Large intestine (tissue), 3 donors: ENCODE results near the gene WIPF1. TPM values are rescaled to one million over a fixed set of nuclear protein-coding genes. Genes with fewer than 3 reads are reported as not detected.

Source experiments
- DNase-seq, 2 donors: peaks; one replicate each; pipeline versions ENCODE4 v3.0.0 to v3.0.0-alpha.2; 2013
- H3K27ac ChIP-seq: one replicate; pipeline ENCODE4 v1.5.1; 2013; ENCODE audit warnings: low read length
- H3K27me3 ChIP-seq: 2 replicates; pipeline ENCODE4 v1.6.1; 2013; ENCODE audit warnings: low read length; ENCODE audit not compliant: control insufficient read depth, insufficient read depth
- H3K36me3 ChIP-seq: 2 replicates; pipeline ENCODE4 v1.6.1; 2013; ENCODE audit warnings: low read length; ENCODE audit not compliant: control insufficient read depth, insufficient read depth
- H3K4me1 ChIP-seq: one replicate; pipeline ENCODE4 v1.6.1; 2013; ENCODE audit warnings: low read length; ENCODE audit not compliant: control insufficient read depth, insufficient read depth
- H3K4me3 ChIP-seq: one replicate; pipeline ENCODE4 v1.5.1; 2013; ENCODE audit warnings: low read length
- H3K9me3 ChIP-seq: one replicate; pipeline ENCODE4 v1.6.1; 2013; ENCODE audit warnings: mild to moderate bottlenecking, low read depth, low read length, moderate library complexity; ENCODE audit not compliant: control insufficient read depth
- WGBS: methylation state at CpG from one replicate; pipeline ENCODE4 v1.1.5; 2013; ENCODE audit warnings: low lambda C conversion rate; ENCODE audit not compliant: insufficient coverage; 5-methylcytosine and 5-hydroxymethylcytosine counted together
- polyA plus RNA-seq: library from polyadenylated mRNA; unstranded; fragments of 120-200 nt; gene quantifications from one replicate; pipeline ENCODE4 v1.2.1, GENCODE V29; 2013

Gene WIPF1
- polyA plus RNA-seq, 1 donor, result 56.2 TPM

DNA sequence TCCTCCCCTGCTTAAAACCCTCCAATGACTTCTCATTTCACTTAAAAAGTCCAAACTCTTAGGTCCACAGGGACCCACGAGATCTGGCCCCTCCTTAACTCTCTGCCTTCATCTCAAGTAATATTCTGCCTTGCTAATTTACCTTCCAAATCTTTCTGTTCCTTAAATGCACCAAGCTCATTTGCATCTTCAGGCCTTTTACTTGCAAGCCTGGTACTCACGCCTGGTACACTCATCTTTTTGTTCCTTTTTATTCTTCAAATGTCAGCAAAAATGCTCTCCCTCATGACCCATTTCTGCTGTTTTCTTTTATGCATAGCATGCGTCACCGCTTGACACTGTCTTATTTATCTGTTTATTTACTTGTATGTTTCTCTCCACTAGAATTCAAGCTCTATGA lies 2.7 kb upstream of the WIPF1 start:
- 93% methylated on average over 4 of the region's 4 CpGs for WGBS
- Histone ChIP-seq H3K36me3 (no peaks in the 10 kb centered on the region), H3K4me1 (no peaks in the 10 kb centered on the region), H3K9me3 (no peaks in the 10 kb centered on the region), H3K4me3 (no peak overlapping the region), H3K27ac (no peak overlapping the region), H3K27me3 (no peaks in the 10 kb centered on the region)
- no peak for DNase-seq

DNA sequence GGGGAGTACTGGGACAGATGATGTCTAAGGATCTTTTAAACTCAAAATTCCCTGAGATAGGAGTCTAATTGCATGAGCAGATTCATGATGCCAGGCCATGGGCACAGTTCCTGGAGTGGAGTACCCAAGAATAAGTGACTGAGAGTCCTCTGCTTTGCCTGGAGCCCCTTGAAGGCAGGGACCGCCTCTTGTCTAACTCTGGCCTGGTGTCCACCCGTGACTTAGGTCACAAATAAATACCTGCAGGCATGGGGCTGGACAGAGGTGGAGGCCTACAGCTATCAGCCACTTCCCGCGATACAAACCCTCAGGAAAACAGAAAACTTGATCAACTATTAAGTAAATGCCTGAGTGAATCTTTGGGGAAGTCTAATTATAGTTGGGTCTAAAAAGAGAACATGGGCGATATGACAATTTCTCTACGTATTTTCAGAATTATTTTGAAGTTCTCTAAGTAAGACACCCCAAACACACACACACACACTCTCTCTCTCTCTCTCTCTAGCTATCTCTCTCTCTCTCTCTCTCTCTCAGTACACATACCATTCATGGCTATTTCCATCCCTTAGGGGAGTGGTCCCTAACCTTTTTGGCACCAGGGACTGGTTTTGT lies 1.8 kb upstream of the WIPF1 start:
- Histone ChIP-seq H3K27ac (no peak overlapping the region), H3K27me3 (no peaks in the 10 kb centered on the region), H3K4me1 (no peaks in the 10 kb centered on the region), H3K36me3 (no peaks in the 10 kb centered on the region), H3K9me3 (no peaks in the 10 kb centered on the region), H3K4me3 (no peak overlapping the region)
- WGBS, result 100% methylated on average over 2 of the region's 6 CpGs
- DNase-seq, result no peak

DNA sequence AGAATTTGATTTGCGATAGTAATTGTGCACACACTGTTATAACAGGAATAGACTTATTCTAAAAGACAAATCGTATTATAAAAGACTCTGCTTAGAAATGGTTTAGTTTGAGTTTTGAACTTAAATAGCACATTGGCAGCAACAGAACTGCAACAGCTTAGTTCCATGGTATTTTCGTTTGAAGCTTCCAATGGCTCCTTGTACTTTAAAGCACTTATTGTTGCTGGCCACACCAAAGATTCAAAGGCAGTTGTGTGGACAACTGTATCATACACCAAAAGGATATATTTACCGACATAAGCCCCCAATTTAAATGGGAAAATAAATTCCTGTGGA lies 627 bp downstream of the WIPF1 start:
- Histone ChIP-seq H3K4me3 (peak overlapping the region; percentile 3), H3K4me1 (no peaks in the 10 kb centered on the region), H3K9me3 (no peaks in the 10 kb centered on the region), H3K27ac (peak overlapping the region; percentile 16), H3K36me3 (no peaks in the 10 kb centered on the region), H3K27me3 (no peaks in the 10 kb centered on the region)
- WGBS, result 100% methylated on average over 1 of the region's 4 CpGs
- no peak for DNase-seq

DNA sequence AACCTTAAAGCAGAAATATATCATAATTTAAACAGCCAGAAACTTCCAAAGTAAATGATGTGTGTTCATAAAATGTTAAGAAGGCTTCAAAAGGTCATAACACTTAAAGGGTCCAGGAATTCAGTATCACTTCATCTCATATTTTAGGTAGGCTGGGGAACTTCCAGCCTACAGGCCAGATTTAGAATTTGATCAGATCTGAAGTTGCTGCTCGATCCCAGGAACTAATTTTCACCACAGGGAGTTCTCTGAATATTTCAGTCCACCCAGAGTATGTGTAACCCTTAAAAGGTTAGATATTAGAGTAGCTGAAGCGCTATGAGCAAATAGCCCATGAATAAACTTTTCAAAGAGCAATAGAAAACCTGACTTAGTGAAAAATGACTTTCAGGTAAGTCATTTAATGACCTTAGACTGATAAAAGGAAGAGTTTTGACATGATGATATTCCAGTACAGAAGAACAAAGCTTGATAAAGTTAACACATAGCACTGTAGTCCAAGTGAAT lies 1.7 kb downstream of the WIPF1 start:
- Histone ChIP-seq H3K27ac (peak overlapping the region; percentile 15), H3K4me1 (no peaks in the 10 kb centered on the region), H3K9me3 (no peaks in the 10 kb centered on the region), H3K36me3 (no peaks in the 10 kb centered on the region), H3K4me3 (no peak overlapping the region), H3K27me3 (no peaks in the 10 kb centered on the region)
- WGBS, result no CpG with 5 or more reads among the region's 2 CpGs
- DNase-seq, result no peak

DNA sequence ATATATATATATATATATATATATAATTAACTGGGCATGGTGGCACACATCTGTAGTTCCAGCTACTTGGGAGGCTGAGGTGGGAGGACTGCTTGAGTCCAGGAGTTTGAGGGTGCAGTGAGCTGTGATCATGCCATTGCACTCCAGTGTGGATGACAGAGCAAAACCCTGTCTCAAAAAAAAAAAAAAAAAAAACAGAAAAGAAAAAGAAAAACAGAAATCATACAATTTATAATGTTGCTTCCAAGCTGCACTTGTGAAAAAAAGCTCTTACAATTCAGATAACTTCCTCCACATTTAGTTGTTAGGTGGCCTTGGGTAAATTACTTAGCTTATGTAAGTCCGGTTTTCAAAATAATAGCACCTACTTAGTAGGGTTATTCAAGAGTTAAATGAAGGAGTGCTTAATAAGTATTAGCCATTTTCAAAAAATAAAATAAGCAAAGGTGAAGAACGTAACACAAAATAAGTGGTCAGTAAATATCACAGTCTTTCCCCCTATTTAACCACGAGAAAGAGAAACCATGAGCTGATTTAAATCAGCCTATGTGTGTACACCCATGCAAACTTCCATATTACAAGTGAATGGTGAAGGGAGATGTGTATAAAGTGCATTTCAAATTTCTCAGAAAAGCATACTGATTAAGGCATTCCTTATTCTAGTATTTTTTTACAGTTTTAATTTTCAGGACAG lies 2.3 kb downstream of the WIPF1 start:
- no peaks in the 10 kb centered on the region for H3K36me3 ChIP-seq
- H3K4me1 ChIP-seq, result no peaks in the 10 kb centered on the region
- no peak overlapping the region for H3K4me3 ChIP-seq
- H3K9me3 ChIP-seq, result no peaks in the 10 kb centered on the region
- no peak overlapping the region for H3K27ac ChIP-seq
- no peaks in the 10 kb centered on the region for H3K27me3 ChIP-seq
- no peak for DNase-seq
- 100% methylated on average over 1 of the region's 3 CpGs for WGBS

DNA sequence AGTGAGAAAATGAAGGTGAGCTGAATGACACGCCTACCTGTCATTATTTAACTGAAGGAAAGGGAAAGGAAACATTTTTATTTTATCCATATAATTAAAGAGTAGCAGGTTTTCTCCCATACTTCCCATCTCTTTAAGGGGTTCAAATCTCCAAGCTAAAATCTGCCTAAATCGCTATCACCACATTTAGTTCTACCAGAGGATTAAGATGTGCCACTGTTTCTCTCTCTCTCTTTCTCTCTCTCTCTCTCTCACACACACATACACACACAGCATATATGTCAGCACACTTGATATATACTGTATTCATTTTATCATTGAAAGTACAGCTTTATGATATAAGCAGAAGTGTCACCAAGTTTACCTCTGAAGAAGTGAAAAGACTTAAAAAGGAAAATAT lies 3.1 kb downstream of the WIPF1 start:
- Histone ChIP-seq H3K4me3 (no peak overlapping the region), H3K27ac (peak overlapping the region; percentile 1), H3K27me3 (no peaks in the 10 kb centered on the region), H3K4me1 (no peaks in the 10 kb centered on the region), H3K9me3 (no peaks in the 10 kb centered on the region), H3K36me3 (no peaks in the 10 kb centered on the region)
- WGBS, result 100% methylated on average over 1 of the region's 2 CpGs
- DNase-seq, result no peak

DNA sequence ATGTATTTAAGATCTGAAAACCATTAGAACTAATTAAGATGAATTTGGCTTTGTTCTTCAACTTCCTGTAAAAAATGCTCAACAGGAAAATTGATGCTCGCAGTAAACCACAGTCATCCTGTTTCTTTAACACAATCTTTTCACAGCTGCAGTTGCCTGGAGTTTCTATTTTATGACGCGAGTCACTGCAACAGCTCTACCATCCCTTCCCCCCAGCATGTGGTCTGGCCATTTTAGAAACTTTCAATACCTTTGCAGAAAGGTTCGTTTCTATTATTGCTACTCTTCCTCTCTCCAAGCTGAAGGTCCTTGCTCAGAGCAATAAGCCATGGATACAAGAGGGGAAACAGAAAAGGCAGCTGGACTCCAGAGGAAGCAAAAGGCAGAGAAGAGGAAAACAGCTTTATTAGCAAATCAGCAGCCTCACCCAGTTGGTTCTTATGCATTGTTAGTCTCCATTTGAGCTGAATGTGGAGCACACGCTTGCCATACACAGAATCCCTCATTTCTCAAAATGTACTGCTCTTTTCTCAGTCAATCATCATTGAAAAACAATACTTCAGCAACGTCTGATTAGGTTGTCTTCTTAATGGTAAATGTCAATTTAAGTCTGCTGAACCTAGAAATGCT lies 3.9 kb downstream of the WIPF1 start:
- Histone ChIP-seq H3K36me3 (no peaks in the 10 kb centered on the region), H3K4me1 (no peaks in the 10 kb centered on the region), H3K27ac (peak overlapping the region; percentile 1), H3K27me3 (no peaks in the 10 kb centered on the region), H3K9me3 (no peaks in the 10 kb centered on the region), H3K4me3 (no peak overlapping the region)
- peak; percentile 42 to 45 for DNase-seq
- 64% methylated on average over 2 of the region's 6 CpGs for WGBS

DNA sequence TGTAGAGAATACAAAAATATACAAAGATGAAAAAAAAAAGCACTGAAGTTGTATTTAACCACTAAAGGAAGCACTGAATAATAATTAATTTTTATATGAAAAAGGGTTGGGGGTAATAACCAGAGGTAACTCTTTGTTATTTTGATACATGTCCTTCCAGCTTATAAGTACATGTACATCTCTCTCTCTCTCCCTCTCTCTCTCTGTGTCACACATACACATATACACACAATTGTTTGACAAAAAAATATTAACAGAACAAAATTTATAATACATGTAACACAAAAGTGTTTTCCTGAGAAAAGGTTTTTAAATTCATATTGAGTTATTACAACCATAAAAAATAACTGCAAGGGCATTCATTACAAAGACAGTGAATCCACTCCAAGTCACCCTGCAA lies 4.6 kb downstream of the WIPF1 start:
- Histone ChIP-seq H3K4me3 (no peak overlapping the region), H3K27ac (peak overlapping the region; percentile 2), H3K9me3 (no peaks in the 10 kb centered on the region), H3K27me3 (no peaks in the 10 kb centered on the region), H3K4me1 (no peaks in the 10 kb centered on the region), H3K36me3 (no peaks in the 10 kb centered on the region)
- no peak for DNase-seq

DNA sequence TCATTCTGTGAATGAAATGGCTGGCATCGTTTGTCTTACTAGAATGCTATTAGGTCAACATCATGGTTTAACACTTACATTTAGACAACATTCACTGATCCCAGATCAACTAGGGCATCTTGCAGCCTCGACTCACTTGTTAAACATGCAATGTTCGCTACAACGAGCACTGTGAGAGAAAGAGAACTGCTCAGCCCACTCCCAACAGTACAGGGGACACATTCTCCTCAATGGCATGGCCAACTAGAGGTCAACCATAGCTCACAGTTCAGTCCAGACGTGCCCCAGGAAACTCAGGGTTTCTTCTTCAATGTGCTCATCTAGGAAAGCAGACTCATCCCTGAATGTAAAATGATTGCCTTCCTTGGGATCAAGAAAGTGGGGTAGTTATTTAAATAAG lies 5.9 kb downstream of the WIPF1 start:
- no peaks in the 10 kb centered on the region for H3K9me3 ChIP-seq
- no peaks in the 10 kb centered on the region for H3K27me3 ChIP-seq
- no peaks in the 10 kb centered on the region for H3K36me3 ChIP-seq
- H3K27ac ChIP-seq, result no peak overlapping the region
- no peak overlapping the region for H3K4me3 ChIP-seq
- no peaks in the 10 kb centered on the region for H3K4me1 ChIP-seq
- no peak for DNase-seq
- WGBS, result no CpG with 5 or more reads among the region's 5 CpGs

DNA sequence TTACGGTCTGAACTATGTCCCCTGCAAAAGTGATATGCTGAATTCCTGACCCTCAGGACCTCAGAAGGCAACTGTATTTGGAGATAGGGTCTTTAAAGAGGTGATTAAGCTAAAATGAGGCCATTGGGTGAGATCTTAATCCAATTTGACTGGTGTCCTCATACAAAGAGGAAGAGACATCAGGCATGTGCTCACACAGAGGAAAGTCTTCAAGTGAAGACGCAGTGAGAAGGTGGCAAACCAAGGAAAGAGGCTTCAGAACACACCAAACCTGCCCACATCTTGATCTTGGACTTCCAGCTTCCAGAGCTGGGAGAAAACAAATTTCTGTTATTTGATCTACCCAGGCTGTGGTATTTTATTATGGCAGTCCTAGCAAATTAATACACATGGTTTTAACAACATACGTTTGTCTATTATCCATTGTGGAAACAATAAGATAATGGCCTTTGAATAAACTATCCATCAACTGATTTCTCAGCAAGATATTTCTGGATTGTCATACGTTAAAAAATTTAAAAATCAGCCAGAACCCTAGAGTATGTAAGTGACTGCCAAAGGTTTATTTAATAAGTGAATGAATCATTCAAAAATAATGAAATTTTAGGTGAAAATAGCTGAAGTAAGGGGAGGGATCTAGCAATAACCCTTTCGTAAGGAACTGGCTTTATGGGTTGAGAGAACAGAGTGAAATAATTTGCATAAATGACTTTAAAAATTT lies 6.5 kb downstream of the WIPF1 start:
- WGBS, result 100% methylated on average over 1 of the region's 5 CpGs
- H3K4me1 ChIP-seq, result no peaks in the 10 kb centered on the region
- H3K36me3 ChIP-seq, result no peaks in the 10 kb centered on the region

More for the DNA sequence above, 6.5 kb downstream of the WIPF1 start:
- Histone ChIP-seq H3K27me3 (no peaks in the 10 kb centered on the region), H3K9me3 (no peaks in the 10 kb centered on the region), H3K4me3 (no peak overlapping the region), H3K27ac (no peak overlapping the region)
- DNase-seq, result no peak
